ENCODE results near the gene SMAD1.

DNA sequence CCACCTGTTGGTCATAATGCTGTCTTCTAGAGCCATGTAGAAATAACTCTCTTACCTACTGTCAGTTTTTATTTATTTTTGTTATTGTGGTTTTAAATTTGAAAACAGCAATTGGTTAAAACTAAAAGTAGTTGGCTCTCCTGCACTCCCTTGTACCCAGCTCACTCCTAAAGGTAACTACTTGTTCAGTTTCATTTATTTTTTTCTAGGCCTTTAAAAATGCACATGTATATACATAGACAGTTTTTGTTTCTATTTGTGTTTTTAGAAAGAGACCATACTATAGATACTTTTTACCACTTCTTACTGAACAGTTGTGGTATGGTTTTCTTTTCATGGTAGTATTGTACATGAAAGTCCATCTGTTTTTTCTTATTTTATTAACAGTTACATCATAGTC is 16.8 kb downstream of the SMAD1 start:
- TF ChIP-seq CTCF (IDR thresholded peaks at IDR 0.05; ENCODE audit: low read length) (no peak), EZH2 (optimal IDR thresholded peaks at IDR 0.05; ENCODE audit: low read depth, low read length) (no peak), EZH2phosphoT487 (IDR thresholded peaks at IDR 0.05; ENCODE audit: low read length) (no peak)

Measured in MM.1S (cell line).